Mesenchymal stem cell (in vitro differentiated cells and primary cell): ENCODE measurements around the gene SH3BGRL2.
"Not testable (repeated sequence)": the region's sequence is repeated elsewhere in the genome, so short reads cannot be mapped to it uniquely, and the experiment has no call there.

ENCODE experiments used
- DNase-seq: peaks from one replicate; pipeline ENCODE4 v3.0.0-alpha.2; 2013
- H2AFZ ChIP-seq: one replicate; pipeline ENCODE4 v1.6.1; 2013; ENCODE audit warnings: low read depth, mild to moderate bottlenecking, control low read depth, inconsistent platforms, low read length, moderate library complexity
- H2AK5ac ChIP-seq: 2 replicates; pipeline ENCODE4 v1.6.1; 2013; ENCODE audit warnings: low read length, moderate library complexity, mild to moderate bottlenecking, inconsistent platforms; ENCODE audit not compliant: severe bottlenecking
- H2BK120ac ChIP-seq: one replicate; pipeline ENCODE4 v1.6.1; 2013; ENCODE audit warnings: low read depth, mild to moderate bottlenecking, inconsistent platforms, low read length, moderate library complexity
- H2BK12ac ChIP-seq, 2 experiments: one replicate each; pipeline ENCODE4 v1.6.1; 2013; ENCODE audit warnings: inconsistent platforms in 2 of 2, low read length in 2 of 2, mild to moderate bottlenecking in 2 of 2, moderate library complexity in 2 of 2, control low read depth in 1 of 2
- H2BK15ac ChIP-seq: one replicate; pipeline ENCODE4 v1.6.1; 2013; ENCODE audit warnings: mild to moderate bottlenecking, low read depth, inconsistent platforms; ENCODE audit not compliant: poor library complexity, severe bottlenecking
- H2BK5ac ChIP-seq: 2 replicates; pipeline ENCODE4 v1.6.1; 2013; ENCODE audit warnings: low read depth, mild to moderate bottlenecking, low read length, control low read depth, inconsistent platforms; ENCODE audit not compliant: poor library complexity, severe bottlenecking
- H3K14ac ChIP-seq, 2 experiments: one replicate each; pipeline ENCODE4 v1.6.1; 2013; ENCODE audit warnings: inconsistent platforms in 2 of 2, low read length in 2 of 2, control low read depth in 1 of 2, mild to moderate bottlenecking in 1 of 2, moderate library complexity in 1 of 2
- H3K18ac ChIP-seq, 2 experiments: one replicate each; pipeline ENCODE4 v1.6.1; 2013; ENCODE audit warnings: inconsistent platforms in 2 of 2, low read length in 2 of 2, control low read depth in 1 of 2, low read depth in 1 of 2, mild to moderate bottlenecking in 1 of 2
- H3K23ac ChIP-seq, 2 experiments: one replicate each; pipeline ENCODE4 v1.6.1; 2013; ENCODE audit warnings: inconsistent platforms in 2 of 2, low read length in 2 of 2, mild to moderate bottlenecking in 2 of 2, moderate library complexity in 2 of 2, control low read depth in 1 of 2
- H3K27ac ChIP-seq: 2 replicates; pipeline ENCODE4 v1.5.1; 2013; ENCODE audit warnings: mild to moderate bottlenecking, moderate library complexity, low read length, control low read depth, inconsistent platforms; ENCODE audit not compliant: poor library complexity, severe bottlenecking
- H3K27me3 ChIP-seq, 2 experiments: 2 replicates each; pipeline versions ENCODE4 v1.6.1 to v1.7.0; 2013; ENCODE audit warnings: low read length in 2 of 2, mild to moderate bottlenecking in 2 of 2, moderate library complexity in 2 of 2, control low read depth in 1 of 2, inconsistent platforms in 1 of 2; ENCODE audit not compliant: control insufficient read depth in 1 of 2, insufficient read depth in 1 of 2
- H3K36me3 ChIP-seq, 2 experiments: 2 replicates each; pipeline versions ENCODE4 v1.6.1 to v1.7.0; 2013; ENCODE audit warnings: low read length in 2 of 2, control low read depth in 1 of 2, inconsistent platforms in 1 of 2, low read depth in 1 of 2, mild to moderate bottlenecking in 1 of 2; ENCODE audit not compliant: insufficient read depth in 2 of 2, control insufficient read depth in 1 of 2
- H3K4ac ChIP-seq, 2 experiments: one replicate each; pipeline ENCODE4 v1.6.1; 2013; ENCODE audit warnings: inconsistent platforms in 2 of 2, low read length in 2 of 2, mild to moderate bottlenecking in 2 of 2, moderate library complexity in 2 of 2, control low read depth in 1 of 2, low read depth in 1 of 2
- H3K4me1 ChIP-seq: 2 replicates; pipeline ENCODE4 v1.6.1; 2013; ENCODE audit warnings: low read depth, low read length, control low read depth; ENCODE audit not compliant: control insufficient read depth, insufficient read depth
- H3K4me2 ChIP-seq: 2 replicates; pipeline ENCODE4 v1.6.1; 2013; ENCODE audit warnings: low read length, mild to moderate bottlenecking, inconsistent platforms; ENCODE audit not compliant: poor library complexity, severe bottlenecking
- H3K4me3 ChIP-seq, 2 experiments: 2 replicates each; pipeline versions ENCODE4 v1.5.1 to v1.7.0; 2013; ENCODE audit warnings: low read length in 2 of 2, mild to moderate bottlenecking in 2 of 2, control low read depth in 1 of 2, low read depth in 1 of 2; ENCODE audit not compliant: insufficient read depth in 1 of 2
- H3K79me1 ChIP-seq: replicated peaks from 2 replicates; pipeline ENCODE4 v1.6.1; 2013; ENCODE audit warnings: mild to moderate bottlenecking, control low read depth, low read length, inconsistent platforms; ENCODE audit not compliant: poor library complexity, severe bottlenecking
- H3K9ac ChIP-seq: 2 replicates; pipeline ENCODE4 v1.7.0; 2013; ENCODE audit warnings: mild to moderate bottlenecking, low read length, moderate library complexity
- H3K9me3 ChIP-seq: 2 replicates; pipeline ENCODE4 v1.7.0; 2013; ENCODE audit warnings: mild to moderate bottlenecking, low read length; ENCODE audit not compliant: control insufficient read depth
- H4K8ac ChIP-seq: one replicate; pipeline ENCODE4 v1.6.1; 2013; ENCODE audit warnings: inconsistent platforms, mild to moderate bottlenecking, low read length, moderate library complexity
- H4K91ac ChIP-seq: one replicate; pipeline ENCODE4 v1.6.1; 2013; ENCODE audit warnings: mild to moderate bottlenecking, low read length, inconsistent platforms
- WGBS: methylation state at CpG from one replicate; pipeline ENCODE4 v1.1.7; 2013; ENCODE audit warnings: mixed read lengths; 5-methylcytosine and 5-hydroxymethylcytosine counted together

The SH3BGRL2 gene

GRCh38 chr6:79657238-79657637 lies 26.1 kb downstream of the SH3BGRL2 start:
- Histone ChIP-seq H3K18ac (no peak overlapping the region), H3K4me1 (no peaks in the 10 kb centered on the region), H2AFZ (no peak overlapping the region), H3K14ac (no peak overlapping the region), H2BK120ac (no peak overlapping the region), H3K9me3 (no peaks in the 10 kb centered on the region), H3K4me2 (no peak overlapping the region), H2AK5ac (no peak overlapping the region), H3K27ac (no peak overlapping the region), H3K4me3 (no peak overlapping the region), H4K91ac (no peak overlapping the region), H3K79me1 (no peaks in the 10 kb centered on the region), H3K27me3 (no peaks in the 10 kb centered on the region), H2BK12ac (no peak overlapping the region), H3K9ac (no peak overlapping the region), H3K36me3 (no peaks in the 10 kb centered on the region), H4K8ac (no peak overlapping the region), H3K4ac (no peak overlapping the region), H2BK15ac (no peak overlapping the region), H2BK5ac (no peak overlapping the region), H3K23ac (no peak overlapping the region)
- 92% methylated on average over 1 of the region's 1 CpG for WGBS
- DNase-seq = no peak

- not testable (repeated sequence) for H3K9me3 ChIP-seq, H3K27me3 ChIP-seq, H3K36me3 ChIP-seq, H2BK12ac ChIP-seq, H2AFZ ChIP-seq, H3K4me2 ChIP-seq, H3K4ac ChIP-seq, H2BK5ac ChIP-seq, H3K79me1 ChIP-seq, H2AK5ac ChIP-seq, H3K27ac ChIP-seq, H3K23ac ChIP-seq, H3K4me1 ChIP-seq, H3K9ac ChIP-seq, H4K8ac ChIP-seq, H3K18ac ChIP-seq, H3K4me3 ChIP-seq, H2BK15ac ChIP-seq, H2BK120ac ChIP-seq, DNase-seq, H4K91ac ChIP-seq
- 40% methylated on average over 4 of the region's 6 CpGs for WGBS
- H3K14ac ChIP-seq = peak overlapping the region in 1 of 2 experiments; percentile 60
These were observed 32.5 kb downstream of the SH3BGRL2 start for GRCh38 chr6:79663655-79664054.

GRCh38 chr6:79665725-79666551 lies 34.8 kb downstream of the SH3BGRL2 start:
- Histone ChIP-seq H3K4me1 (peaks cover 2% of the 10 kb centered on the region), H4K8ac (no peak overlapping the region), H3K27ac (no peak overlapping the region), H2AFZ (no peak overlapping the region), H4K91ac (no peak overlapping the region), H3K4me2 (no peak overlapping the region), H3K14ac (no peak overlapping the region), H2BK120ac (no peak overlapping the region), H3K36me3 (no peaks in the 10 kb centered on the region), H3K9ac (no peak overlapping the region), H3K9me3 (no peaks in the 10 kb centered on the region), H2AK5ac (no peak overlapping the region), H3K79me1 (no peaks in the 10 kb centered on the region), H3K4me3 (no peak overlapping the region), H3K18ac (no peak overlapping the region), H2BK12ac (no peak overlapping the region), H3K4ac (no peak overlapping the region), H3K23ac (no peak overlapping the region), H2BK5ac (no peak overlapping the region), H2BK15ac (no peak overlapping the region), H3K27me3 (no peaks in the 10 kb centered on the region)
- 82% methylated on average over 3 of the region's 4 CpGs for WGBS
- DNase-seq = no peak

GRCh38 chr6:79666634-79667033 lies 35.5 kb downstream of the SH3BGRL2 start:
- no peak overlapping the region for H2AK5ac ChIP-seq
- no peak overlapping the region for H2AFZ ChIP-seq
- H2BK12ac ChIP-seq = no peak overlapping the region
- H3K36me3 ChIP-seq = no peaks in the 10 kb centered on the region
- 100% methylated on average over 1 of the region's 1 CpG for WGBS
- H2BK5ac ChIP-seq = no peak overlapping the region
- no peak overlapping the region for H3K27ac ChIP-seq
- no peak overlapping the region for H3K4me2 ChIP-seq
- H4K8ac ChIP-seq = no peak overlapping the region
- no peaks in the 10 kb centered on the region for H3K9me3 ChIP-seq
- H3K4me1 ChIP-seq = peaks cover 5% of the 10 kb centered on the region
- no peak overlapping the region for H3K4me3 ChIP-seq
- no peaks in the 10 kb centered on the region for H3K27me3 ChIP-seq
- no peaks in the 10 kb centered on the region for H3K79me1 ChIP-seq
- no peak overlapping the region for H3K18ac ChIP-seq
- H4K91ac ChIP-seq = no peak overlapping the region
- H2BK120ac ChIP-seq = no peak overlapping the region
- H3K9ac ChIP-seq = no peak overlapping the region
- no peak for DNase-seq
- no peak overlapping the region for H3K14ac ChIP-seq
- no peak overlapping the region for H2BK15ac ChIP-seq
- H3K23ac ChIP-seq = no peak overlapping the region
- H3K4ac ChIP-seq = no peak overlapping the region
